SKM-1 (cell line): ENCODE results near the gene GNG4.

ENCODE experiments used
- DNase-seq: peaks from one replicate; lab custom pipeline; 2025; ENCODE audit not compliant: unreplicated experiment; lab: John Stamatoyannopoulos, UW

The GNG4 gene

DNA sequence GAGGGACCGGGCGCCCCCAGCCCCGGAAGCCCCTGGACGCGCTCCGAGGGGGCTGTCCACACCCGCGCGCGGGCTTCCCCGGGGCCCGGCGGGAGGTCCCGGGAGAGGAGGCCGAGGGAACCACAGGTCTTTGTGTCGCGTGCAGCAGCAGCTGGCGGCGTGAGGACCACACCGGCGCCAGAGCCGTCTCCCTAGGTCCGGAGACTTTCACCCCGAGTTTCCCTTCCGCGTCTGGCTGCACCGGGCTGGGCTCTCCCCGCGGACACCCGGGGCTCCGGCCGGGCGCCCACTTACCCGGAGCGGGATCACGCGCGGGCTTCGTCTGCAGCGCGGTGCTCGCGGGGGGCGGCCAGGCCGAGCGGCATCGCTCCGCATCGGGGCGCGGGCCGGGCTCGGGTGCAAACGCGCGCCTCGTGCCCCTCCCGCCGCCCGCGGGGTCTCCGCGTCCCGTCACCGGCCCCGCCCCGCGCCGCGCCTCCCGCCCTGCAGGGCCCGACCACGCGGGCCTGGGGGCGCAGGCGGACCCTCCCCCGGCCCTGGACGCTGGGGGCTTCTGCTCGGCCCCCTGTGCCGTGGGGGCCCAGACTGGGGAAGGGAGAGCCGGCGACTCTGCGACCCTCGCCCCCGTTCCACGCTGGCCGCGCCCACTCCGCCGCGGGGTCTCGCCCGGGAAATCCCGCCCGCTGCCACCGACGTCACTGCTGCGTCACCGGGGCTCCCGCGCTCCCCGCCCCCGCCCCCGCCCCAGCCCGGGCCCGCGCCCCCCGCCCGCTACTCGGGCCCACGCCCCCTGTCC is at the start of gene GNG4:
Gene GNG4 (minus strand): TSS at position 417 of the 796 bp plus-strand sequence. CDS start 65,946 bp downstream, outside the sequence.
- no peak for DNase-seq

DNA sequence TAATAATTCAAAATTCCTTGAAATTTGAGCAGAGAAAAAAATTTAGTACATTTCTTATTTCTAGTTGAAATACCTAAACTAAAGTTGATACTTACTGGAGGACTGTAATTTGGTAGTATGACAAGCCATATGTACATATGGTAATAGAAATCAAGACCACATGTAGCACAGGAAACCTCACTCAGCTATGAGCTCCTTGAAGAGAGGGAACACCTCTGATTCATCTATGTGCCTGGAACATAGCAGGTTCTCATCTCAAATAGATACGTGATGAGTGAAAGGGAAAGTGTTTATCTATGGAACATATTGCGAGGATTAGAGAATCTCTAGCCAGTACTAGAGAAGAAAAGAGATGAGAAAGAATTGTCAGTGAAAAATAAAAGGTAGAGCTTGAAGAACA is 47.9 kb upstream of the GNG4 start:
- DNase-seq, result no peak

DNA sequence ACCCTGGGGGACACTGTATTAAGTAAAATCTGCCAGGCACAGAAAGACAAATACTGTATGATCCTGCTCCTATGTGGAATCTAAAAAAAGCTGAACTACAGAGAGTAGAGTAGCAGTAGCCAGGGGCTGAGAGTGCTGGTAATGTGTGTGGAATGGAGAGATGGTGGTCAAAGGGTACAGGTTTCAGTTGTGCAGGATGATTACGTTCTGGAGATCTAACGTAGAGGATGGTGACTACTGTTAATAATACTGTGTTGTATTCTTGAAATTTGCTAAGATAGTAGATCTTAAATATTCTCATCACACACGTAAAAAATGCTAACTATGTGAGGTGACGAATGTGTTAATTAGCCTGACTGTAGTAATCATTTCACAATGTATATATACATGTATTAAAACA is 39.8 kb upstream of the GNG4 start:
- DNase-seq, result no peak

DNA sequence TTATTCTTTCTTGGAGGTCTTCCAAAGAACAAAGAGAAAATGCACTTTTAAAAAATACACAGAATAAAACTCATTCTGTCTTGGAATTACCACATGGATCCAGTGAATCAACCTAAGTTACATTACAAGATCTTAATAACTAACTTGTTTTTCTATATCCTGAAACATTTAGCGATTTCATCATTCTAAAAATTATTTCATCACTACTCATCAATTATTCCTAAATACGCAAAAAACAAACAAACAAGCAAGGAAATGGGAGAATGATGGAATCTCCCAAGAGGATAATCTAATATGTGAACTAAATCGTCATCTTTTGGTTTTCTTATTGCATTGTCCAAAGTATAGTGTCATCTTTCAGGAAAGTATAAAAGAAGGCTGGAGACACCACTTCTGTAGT is 38.5 kb upstream of the GNG4 start:
- no peak for DNase-seq

DNA sequence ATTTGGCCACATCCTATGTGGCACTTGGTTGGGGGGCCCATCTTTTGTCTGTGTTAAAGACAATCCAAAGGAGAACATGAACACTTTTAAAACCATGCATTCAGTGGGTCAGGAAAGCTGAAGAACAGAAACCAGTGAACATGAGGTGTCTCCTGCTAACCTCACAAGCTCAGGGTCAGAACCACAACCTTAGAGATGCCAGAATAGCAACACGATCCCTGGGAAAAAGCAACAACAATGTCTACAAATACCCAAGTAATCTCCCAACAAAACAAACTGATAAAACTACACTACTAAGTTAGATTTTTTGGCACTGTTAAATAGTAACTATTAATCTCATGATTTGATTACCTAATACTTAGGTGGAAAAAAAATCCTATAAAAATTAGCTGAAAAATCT is 34.1 kb upstream of the GNG4 start:
- no peak for DNase-seq

DNA sequence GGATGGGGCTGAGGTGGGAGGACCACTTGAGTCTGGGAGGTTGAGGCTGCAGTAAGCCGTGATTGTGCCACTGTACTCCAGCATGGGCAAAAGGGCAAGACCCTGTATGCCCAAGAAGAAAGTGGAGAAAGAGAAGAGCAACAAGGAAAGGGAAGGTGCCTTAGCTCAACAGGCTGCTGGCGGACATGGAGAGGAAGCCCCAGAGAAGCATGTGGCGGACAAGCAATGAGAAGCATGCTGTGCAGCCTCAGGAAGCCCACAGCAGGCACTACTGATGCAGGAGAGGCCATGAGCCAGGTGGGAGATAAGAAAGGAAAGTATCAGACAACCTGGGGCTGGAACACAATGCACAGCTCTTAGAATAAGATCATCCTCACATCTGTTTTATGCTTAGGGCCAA is 32.6 kb upstream of the GNG4 start:
- DNase-seq, result no peak

DNA sequence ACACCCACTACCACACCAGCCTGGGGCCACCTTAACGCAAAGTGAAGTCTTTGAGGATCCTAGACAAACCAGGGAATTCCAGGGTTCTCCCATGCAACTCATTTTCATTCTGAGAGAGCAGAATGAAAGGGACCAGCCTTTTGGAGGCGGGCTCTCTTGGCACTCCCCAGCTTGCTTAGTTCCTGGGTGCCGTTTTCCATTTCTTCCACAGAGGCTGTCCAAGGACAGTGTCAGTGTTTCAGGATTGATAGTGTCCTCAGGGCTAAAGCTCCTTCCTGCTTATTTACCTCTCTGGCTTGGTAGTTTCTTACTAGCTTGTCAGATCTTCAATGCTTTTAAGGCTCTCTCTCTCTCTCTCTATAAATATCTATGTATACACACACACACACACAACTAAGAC is 30.1 kb upstream of the GNG4 start:
- DNase-seq, result no peak

DNA sequence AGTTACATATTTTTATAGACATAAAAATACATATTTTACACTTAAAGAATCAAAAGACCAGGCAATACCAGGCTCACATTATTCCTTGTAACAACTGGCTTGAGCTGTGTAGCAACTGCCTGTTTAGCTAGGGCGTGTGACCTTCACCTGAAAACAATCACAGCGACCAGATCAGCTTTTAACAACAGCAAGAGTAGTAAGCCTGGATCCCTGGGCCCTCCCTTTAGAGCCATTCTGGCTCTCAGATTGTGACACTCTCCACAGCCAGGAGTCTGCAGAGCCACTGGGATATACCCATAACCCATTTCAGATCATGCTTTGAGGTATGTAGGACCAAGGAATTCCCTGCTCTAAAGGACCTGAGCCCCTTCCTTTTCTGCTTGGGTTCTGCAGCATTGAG is 29.4 kb upstream of the GNG4 start:
- DNase-seq, result no peak

DNA sequence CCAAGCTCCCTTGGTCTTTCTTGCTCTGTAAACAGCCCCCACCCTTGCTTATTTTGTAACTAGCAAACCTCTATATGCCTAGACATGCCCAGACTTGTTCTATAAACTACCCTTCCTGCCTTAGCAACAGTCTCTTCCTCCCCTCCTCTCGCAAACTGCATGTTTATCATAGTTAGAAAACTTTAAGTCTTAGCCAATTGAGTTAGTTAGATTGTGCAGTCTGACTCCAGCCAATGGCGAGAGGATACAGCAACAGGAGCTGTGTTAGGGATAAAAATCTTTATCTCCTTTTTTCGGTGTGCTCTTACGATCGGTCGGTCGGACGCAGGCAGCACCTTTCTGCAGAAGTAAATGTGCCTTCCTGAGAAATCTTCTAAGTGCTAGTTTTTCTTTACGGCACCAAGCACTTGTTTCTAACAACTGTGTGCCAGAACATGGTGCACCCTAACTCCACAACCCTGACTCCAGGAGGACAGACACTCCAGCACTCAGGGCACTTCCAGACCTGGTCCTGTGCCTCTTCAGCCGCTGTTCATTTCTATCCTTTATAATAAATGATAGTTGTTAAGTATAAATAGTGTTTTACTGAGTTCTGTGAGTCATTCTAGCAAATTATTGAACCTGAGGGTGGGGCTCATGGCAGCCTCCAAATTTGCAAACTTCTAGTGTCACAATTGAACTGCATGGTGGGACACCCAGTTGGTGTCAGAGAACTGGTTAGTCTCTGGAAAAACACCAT is 25.7 kb upstream of the GNG4 start:
- DNase-seq, result peak; percentile 66

DNA sequence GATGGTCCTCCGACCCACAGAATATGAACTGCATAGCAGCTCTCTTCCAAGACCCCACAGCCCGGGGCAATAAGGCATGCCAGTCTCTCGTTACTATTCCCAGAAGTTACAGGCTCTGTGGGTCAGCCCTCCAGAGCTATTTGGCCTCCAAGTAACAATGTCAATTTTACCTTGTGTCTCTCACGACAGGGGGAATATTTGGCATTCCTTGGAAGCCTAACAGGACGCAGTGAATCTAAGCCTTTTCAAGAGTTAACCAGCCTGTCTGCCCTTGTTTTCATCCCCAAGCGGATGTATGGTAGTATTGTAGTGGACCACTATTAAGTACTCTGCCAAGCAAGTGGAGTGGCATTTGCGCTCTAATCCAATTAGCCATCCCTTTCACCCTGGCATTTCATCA is 24.4 kb upstream of the GNG4 start:
- DNase-seq, result no peak

DNA sequence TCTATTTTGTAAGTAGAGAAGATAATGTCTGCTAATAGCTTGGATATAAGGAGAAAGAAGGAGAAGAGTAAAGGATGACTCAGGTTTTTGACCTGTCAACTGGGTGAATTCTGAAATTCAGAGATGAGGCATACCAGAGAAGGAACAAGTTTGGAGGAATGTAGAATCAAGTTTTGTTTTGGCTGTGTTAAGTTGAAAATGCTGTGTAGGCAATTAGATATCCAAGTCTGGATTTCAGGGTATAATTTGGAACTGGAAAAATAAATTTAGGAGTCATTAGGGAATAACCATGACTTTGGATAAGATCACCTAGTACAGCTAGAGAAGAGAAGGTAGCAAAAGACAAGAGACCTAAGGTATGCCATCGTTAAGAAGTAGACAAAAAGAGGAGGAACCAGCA is 22.4 kb upstream of the GNG4 start:
- no peak for DNase-seq

DNA sequence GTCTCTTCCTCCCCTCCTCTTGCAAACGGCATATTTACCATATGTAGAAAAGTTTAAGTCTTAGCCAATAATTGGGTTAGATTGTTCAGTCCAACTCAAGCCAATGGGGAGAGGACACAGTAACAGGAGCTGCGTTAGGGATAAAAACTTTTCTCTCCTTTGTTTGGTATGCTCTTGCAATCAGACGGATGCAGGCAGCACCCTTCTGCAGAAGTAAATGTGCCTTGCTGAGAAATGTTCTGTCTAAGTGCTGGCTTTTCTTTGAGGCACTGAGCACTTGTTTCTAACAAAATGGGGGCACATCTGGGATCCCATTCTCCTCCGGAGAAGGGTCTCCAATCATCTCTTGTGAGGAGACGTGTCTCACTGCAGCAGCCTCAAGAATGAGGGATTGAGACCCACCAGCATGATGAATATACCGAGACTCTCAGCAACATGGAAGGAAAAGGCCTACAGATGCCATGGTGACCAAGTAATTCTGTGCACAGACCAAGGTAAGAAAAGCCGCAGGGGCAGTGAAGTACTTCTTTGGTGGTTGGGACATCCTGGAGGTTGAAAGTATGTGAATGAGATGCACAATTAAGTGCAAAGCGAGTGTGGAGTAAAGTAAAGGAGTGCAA is 20.7 kb upstream of the GNG4 start:
- DNase-seq, result no peak

DNA sequence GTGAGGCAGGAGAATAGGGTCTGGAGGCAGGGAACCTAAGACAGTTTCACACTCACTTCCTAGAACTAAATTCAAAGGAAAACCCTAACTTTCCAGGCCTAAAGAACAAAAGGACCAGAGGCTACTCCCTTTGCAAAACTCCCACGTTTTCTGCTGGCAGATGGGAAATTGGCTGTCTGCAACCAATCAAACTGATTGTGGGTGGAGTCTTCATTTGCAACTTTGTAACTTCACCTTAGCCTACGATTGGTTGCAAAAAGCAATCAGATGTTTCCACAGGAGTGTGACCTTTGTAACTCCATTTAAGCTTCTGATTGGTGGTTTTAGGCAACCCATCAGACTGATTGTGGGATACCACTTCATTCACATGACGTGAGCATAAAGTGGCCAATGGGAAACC is 19.7 kb upstream of the GNG4 start:
- no peak for DNase-seq

DNA sequence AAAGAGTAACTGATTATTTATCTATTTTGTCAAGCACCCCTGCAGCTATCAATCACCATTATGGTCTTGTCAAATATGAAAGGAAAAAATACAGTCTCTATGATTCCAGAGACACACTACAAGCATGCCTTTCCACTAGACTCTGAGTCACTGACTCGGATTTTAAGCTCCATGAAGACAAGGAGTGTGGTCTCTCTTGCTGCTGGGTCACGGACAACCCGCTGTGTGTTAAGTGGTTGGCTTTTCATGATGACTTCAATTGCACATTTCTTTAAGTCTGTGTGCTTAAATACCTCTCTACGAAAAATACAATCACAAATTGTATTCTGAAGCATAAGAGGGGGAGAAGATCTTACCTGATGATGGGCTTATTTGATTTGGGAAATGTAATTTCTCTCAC is 14.0 kb upstream of the GNG4 start:
- DNase-seq, result no peak

DNA sequence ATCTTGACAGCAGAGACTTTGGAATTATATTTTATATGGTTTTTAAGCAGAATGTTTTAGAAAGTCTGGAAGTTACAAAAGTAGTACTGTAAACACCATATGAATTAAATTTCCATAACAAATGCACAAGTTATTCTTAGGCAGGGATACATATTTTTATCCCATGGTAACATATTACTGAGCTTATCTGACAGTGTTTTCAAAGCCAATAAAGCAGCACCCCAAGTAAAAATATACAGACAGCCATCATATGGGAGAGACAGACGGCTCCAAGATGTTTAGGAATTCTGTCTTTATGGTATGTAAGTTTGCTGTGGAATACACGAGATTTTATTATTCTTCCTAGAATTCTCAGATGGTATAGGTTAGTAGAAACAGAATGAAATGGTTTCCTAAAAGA is 12.0 kb upstream of the GNG4 start:
- no peak for DNase-seq

DNA sequence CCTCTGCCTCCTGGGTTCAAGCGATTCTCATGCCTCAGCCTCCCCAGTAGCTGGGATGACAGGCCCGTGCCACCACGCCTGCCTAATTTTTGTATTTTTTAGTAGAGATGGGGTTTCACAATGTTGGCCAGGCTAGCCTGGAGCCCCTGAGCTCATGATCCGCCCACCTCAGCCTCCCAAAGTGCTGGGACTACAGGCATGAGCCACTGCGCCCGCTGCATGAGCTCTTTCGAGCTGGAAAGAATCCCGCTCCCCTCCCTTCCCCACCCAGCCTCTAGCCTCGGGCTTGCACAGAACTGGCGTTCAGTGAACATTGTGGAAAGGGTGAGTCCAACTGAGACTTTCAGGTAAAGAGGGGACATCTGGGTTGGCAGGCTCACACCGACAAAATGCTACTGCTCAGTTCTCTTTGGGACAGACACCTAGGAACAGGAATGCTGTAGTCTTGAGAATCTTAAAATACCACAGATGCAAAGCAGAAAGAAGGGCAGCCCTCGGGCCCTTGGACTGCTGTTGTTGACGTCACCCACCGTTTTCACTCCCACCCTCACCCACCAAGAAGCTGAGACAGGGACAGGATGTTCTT is 9.7 kb upstream of the GNG4 start:
- DNase-seq, result no peak

DNA sequence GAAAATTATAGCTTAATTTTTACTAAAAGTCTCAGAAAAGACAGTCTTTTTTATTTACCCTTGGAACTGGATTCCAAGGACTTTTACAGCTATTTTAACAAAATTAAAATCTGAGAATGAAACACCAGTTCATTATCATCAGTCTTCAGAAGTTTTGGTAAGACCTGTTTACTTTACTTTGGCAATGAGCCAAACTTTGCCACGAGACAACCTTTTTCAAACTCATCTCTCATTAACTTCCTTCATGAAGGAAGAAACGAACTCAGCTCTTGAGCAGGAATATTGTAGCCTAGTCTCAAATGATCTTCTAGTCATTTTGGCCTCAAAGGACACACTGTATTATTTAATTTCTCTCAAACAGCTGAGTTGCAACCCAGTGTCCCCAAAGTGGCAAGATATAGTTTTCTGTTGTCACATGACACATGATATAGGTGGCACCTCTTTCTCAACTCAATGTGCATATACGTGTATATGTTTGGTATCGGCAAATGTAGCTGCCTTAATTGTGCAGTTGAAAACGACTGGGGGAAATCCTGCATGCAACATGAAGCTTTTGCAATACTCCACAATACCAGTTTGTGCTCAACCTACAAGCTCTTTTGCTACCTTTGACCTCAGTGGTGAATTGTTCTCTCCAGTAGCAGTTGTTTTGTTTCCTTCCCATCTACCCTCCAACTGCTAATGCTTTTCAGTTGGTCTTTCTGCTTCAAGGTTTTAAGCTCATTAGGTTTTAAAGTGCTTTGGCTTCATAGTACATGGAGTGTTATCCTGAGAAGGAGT is 8.4 kb upstream of the GNG4 start:
- DNase-seq, result no peak

DNA sequence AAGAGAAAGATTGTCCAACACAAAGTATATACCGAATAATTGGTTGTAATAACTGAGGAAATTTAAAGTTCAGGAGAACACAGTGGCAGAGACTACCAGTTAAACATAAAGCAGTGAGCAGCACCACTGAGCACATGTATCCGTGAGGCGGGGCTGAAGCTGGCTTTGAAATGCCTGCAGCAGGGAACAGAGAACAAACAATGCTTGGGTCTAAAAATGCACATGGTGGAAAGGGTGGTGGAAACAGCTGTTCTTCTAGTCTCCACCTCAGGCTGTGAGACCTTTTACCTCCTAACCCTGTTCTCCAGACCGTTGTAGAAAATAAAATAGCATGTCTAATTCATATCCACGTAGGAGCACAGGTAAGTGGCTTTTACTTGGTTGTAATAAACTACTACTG is 7.7 kb upstream of the GNG4 start:
- DNase-seq, result no peak

DNA sequence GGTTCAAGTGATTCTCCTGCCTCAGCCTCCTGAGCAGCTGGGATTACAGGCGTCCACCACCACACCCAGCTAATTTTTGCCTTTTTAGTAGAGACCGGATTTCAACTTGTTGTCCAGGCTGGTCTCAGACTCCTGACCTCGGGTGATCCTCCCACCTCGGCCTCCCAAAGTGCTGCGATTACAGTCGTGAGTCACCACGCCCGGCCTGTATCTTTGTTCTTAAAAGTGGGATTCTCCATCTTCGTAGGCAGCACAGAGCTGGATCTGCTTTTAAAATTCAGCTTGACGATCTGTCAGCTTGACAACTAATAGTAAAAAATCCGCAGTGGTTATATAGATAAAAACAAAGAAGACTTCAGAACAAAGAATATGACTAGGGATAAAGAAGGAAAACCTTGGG is 2.8 kb upstream of the GNG4 start:
- DNase-seq, result no peak

DNA sequence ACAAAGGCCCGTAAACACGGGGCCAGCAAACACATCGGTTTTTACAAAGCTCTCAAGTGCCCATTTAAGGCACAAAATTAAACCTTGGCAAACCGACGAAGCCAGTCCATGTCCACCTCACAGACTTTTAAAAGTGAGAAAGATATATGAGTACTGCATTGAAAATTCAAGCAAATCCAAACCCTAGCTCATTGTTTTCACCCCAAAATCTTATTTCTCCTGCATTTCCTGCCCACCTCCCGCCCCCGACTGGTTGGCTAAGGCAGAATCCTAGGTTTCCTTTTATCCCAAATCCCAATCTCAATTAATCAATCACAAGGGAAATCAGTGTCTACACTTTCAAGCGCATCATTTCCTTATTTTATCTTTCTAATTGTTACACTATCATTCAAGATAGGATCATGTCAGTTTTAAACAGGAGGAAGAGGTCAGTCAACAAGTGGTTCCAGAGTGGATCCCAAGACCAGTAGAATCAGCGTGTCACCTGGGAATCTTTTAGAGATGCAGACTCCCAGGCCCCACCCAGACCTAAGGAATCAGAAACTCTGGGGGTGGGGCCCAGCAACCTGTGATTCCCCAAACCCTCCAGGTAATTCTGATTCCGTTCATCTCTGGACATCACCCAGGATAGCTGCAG is 1.7 kb upstream of the GNG4 start:
- no peak for DNase-seq
